ENCODE results near the gene ZNF343. TPM values are rescaled to one million over a fixed set of nuclear protein-coding genes. Genes with fewer than 3 reads are reported as not detected.

Gene ZNF343
- total and polyA plus RNA-seq, 2 experiments from 2014 or later: 2.4 to 6.4 TPM

DNA sequence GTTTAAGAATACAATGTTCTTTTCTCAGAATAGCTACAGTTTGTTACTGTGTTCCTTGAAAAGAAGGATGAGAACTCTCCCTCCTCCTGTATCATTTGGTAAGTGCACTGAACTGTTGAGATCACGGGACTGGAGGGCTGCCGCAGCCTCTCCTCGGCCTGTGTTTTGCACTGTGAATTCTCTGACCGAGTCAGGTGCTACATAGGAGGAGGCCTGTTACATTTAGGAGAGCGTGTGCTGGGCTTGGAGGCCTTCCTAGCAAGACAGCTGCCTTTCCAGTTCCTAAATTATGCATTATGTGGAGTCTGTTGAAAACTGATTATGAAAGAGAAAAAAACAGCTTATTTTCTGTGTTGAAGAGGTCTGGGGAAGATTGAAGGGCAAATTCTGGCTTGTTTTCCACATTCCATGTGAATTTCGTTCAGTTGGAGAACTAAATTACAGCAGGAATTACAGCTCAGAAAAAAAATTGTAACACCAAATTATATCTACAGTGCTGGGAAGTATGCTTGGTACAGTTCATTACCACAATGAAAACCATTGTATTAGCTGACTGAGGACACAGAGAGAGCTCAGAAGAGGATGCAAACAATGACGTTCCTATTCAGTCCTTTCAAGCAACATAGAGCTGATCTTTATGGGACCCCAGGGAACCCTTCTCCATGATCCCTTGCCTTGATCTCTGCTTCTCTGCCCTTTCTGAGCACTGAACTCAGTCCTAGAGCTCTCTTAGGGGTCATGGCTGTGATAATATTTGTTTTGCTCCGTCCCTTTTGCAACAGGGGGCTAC lies 30.4 kb upstream of the ZNF343 start:
- H3K27ac ChIP-seq (ENCODE audit: low read depth): no peak overlapping the region
- H3K36me3 Mint-ChIP-seq (ENCODE audit: low read depth): no peaks in the 10 kb centered on the region
- no peaks in the 10 kb centered on the region for H3K9me2 ChIP-seq (ENCODE audit: insufficient read depth)
- no peaks in the 10 kb centered on the region for H3K79me2 ChIP-seq (replicated peaks; ENCODE audit: insufficient read depth)
- peaks cover 18% of the 10 kb centered on the region for H3K27me3 Mint-ChIP-seq (ENCODE audit: insufficient read depth, low read depth, poor library complexity)
- no peak for ATAC-seq
- no peaks in the 10 kb centered on the region for H3K36me3 ChIP-seq (ENCODE audit: insufficient read depth)
- no peaks in the 10 kb centered on the region; the same call in 2 of the 3 replicates for H3K9me3 Mint-ChIP-seq
- no peaks in the 10 kb centered on the region for H4K20me1 ChIP-seq (replicated peaks; ENCODE audit: insufficient read depth)
- no peak overlapping the region for H3K4me2 ChIP-seq
- H3K4me1 ChIP-seq (ENCODE audit: insufficient read depth): peaks cover 5% of the 10 kb centered on the region; the same call in 1 of the 2 replicates
- no peak for DNase-seq (ENCODE audit: low spot score)
- H3K4me3 ChIP-seq: no peak overlapping the region
- no peaks in the 10 kb centered on the region for H3F3A ChIP-seq (replicated peaks; ENCODE audit: low read depth)
- H3K27me3 ChIP-seq (ENCODE audit: insufficient read depth): no peaks in the 10 kb centered on the region
- no peak overlapping the region for H3K27ac Mint-ChIP-seq
- H3K4me3 Mint-ChIP-seq: no peak overlapping the region
- no peak overlapping the region for H2AFZ ChIP-seq
- H3K4me1 Mint-ChIP-seq: peaks cover 8% of the 10 kb centered on the region
- TF ChIP-seq, protein P1, sequence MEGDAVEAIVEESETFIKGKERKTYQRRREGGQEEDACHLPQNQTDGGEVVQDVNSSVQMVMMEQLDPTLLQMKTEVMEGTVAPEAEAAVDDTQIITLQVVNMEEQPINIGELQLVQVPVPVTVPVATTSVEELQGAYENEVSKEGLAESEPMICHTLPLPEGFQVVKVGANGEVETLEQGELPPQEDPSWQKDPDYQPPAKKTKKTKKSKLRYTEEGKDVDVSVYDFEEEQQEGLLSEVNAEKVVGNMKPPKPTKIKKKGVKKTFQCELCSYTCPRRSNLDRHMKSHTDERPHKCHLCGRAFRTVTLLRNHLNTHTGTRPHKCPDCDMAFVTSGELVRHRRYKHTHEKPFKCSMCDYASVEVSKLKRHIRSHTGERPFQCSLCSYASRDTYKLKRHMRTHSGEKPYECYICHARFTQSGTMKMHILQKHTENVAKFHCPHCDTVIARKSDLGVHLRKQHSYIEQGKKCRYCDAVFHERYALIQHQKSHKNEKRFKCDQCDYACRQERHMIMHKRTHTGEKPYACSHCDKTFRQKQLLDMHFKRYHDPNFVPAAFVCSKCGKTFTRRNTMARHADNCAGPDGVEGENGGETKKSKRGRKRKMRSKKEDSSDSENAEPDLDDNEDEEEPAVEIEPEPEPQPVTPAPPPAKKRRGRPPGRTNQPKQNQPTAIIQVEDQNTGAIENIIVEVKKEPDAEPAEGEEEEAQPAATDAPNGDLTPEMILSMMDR (conservative IDR thresholded peaks at IDR 0.05; ENCODE audit: low read depth in 2 of 2): no peak
- TF ChIP-seq, protein P2, sequence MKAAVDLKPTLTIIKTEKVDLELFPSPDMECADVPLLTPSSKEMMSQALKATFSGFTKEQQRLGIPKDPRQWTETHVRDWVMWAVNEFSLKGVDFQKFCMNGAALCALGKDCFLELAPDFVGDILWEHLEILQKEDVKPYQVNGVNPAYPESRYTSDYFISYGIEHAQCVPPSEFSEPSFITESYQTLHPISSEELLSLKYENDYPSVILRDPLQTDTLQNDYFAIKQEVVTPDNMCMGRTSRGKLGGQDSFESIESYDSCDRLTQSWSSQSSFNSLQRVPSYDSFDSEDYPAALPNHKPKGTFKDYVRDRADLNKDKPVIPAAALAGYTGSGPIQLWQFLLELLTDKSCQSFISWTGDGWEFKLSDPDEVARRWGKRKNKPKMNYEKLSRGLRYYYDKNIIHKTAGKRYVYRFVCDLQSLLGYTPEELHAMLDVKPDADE (IDR thresholded peaks at IDR 0.05): no peak
- TF ChIP-seq EZH2 (IDR thresholded peaks at IDR 0.05; ENCODE audit: low read depth, unreplicated experiment) (no peak), ZNF114 (CRISPR knock-in tag; IDR thresholded peaks at IDR 0.05) (no peak), NANOG (IDR thresholded peaks at IDR 0.05; ENCODE audit: borderline replicate concordance) (no peak), JUNB (IDR thresholded peaks at IDR 0.05; ENCODE audit: unreplicated experiment) (no peak), CREB1 (CRISPR knock-in tag; IDR thresholded peaks at IDR 0.05; ENCODE audit: low read depth) (no peak), POLR2AphosphoS5 (IDR thresholded peaks at IDR 0.05; ENCODE audit: low read depth) (no peak), EZH2phosphoT487 (IDR thresholded peaks at IDR 0.05; ENCODE audit: unreplicated experiment) (no peak), ZNF331 (CRISPR knock-in tag; IDR thresholded peaks at IDR 0.05; ENCODE audit: low read depth) (no peak), STAT1 (IDR thresholded peaks at IDR 0.05; ENCODE audit: unreplicated experiment) (no peak)
- TF ChIP-seq, protein P3, sequence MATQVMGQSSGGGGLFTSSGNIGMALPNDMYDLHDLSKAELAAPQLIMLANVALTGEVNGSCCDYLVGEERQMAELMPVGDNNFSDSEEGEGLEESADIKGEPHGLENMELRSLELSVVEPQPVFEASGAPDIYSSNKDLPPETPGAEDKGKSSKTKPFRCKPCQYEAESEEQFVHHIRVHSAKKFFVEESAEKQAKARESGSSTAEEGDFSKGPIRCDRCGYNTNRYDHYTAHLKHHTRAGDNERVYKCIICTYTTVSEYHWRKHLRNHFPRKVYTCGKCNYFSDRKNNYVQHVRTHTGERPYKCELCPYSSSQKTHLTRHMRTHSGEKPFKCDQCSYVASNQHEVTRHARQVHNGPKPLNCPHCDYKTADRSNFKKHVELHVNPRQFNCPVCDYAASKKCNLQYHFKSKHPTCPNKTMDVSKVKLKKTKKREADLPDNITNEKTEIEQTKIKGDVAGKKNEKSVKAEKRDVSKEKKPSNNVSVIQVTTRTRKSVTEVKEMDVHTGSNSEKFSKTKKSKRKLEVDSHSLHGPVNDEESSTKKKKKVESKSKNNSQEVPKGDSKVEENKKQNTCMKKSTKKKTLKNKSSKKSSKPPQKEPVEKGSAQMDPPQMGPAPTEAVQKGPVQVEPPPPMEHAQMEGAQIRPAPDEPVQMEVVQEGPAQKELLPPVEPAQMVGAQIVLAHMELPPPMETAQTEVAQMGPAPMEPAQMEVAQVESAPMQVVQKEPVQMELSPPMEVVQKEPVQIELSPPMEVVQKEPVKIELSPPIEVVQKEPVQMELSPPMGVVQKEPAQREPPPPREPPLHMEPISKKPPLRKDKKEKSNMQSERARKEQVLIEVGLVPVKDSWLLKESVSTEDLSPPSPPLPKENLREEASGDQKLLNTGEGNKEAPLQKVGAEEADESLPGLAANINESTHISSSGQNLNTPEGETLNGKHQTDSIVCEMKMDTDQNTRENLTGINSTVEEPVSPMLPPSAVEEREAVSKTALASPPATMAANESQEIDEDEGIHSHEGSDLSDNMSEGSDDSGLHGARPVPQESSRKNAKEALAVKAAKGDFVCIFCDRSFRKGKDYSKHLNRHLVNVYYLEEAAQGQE (IDR thresholded peaks at IDR 0.05; ENCODE audit: unreplicated experiment): no peak
- TF ChIP-seq, protein P4, sequence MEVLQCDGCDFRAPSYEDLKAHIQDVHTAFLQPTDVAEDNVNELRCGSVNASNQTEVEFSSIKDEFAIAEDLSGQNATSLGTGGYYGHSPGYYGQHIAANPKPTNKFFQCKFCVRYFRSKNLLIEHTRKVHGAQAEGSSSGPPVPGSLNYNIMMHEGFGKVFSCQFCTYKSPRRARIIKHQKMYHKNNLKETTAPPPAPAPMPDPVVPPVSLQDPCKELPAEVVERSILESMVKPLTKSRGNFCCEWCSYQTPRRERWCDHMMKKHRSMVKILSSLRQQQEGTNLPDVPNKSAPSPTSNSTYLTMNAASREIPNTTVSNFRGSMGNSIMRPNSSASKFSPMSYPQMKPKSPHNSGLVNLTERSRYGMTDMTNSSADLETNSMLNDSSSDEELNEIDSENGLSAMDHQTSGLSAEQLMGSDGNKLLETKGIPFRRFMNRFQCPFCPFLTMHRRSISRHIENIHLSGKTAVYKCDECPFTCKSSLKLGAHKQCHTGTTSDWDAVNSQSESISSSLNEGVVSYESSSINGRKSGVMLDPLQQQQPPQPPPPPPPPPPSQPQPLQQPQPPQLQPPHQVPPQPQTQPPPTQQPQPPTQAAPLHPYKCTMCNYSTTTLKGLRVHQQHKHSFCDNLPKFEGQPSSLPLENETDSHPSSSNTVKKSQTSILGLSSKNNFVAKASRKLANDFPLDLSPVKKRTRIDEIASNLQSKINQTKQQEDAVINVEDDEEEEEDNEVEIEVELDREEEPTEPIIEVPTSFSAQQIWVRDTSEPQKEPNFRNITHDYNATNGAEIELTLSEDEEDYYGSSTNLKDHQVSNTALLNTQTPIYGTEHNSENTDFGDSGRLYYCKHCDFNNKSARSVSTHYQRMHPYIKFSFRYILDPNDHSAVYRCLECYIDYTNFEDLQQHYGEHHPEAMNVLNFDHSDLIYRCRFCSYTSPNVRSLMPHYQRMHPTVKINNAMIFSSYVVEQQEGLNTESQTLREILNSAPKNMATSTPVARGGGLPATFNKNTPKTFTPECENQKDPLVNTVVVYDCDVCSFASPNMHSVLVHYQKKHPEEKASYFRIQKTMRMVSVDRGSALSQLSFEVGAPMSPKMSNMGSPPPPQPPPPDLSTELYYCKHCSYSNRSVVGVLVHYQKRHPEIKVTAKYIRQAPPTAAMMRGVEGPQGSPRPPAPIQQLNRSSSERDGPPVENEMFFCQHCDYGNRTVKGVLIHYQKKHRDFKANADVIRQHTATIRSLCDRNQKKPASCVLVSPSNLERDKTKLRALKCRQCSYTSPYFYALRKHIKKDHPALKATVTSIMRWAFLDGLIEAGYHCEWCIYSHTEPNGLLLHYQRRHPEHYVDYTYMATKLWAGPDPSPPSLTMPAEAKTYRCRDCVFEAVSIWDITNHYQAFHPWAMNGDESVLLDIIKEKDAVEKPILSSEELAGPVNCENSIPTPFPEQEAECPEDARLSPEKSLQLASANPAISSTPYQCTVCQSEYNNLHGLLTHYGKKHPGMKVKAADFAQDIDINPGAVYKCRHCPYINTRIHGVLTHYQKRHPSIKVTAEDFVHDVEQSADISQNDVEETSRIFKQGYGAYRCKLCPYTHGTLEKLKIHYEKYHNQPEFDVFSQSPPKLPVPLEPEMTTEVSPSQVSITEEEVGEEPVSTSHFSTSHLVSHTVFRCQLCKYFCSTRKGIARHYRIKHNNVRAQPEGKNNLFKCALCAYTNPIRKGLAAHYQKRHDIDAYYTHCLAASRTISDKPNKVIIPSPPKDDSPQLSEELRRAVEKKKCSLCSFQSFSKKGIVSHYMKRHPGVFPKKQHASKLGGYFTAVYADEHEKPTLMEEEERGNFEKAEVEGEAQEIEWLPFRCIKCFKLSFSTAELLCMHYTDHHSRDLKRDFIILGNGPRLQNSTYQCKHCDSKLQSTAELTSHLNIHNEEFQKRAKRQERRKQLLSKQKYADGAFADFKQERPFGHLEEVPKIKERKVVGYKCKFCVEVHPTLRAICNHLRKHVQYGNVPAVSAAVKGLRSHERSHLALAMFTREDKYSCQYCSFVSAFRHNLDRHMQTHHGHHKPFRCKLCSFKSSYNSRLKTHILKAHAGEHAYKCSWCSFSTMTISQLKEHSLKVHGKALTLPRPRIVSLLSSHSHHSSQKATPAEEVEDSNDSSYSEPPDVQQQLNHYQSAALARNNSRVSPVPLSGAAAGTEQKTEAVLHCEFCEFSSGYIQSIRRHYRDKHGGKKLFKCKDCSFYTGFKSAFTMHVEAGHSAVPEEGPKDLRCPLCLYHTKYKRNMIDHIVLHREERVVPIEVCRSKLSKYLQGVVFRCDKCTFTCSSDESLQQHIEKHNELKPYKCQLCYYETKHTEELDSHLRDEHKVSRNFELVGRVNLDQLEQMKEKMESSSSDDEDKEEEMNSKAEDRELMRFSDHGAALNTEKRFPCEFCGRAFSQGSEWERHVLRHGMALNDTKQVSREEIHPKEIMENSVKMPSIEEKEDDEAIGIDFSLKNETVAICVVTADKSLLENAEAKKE (CRISPR knock-in tag; IDR thresholded peaks at IDR 0.05): no peak
